Measurements from ENCODE around the gene COL9A1.
"Not testable (repeated sequence)": the region's sequence is repeated elsewhere in the genome, so short reads cannot be mapped to it uniquely, and the experiment has no call there.

The COL9A1 gene

DNA sequence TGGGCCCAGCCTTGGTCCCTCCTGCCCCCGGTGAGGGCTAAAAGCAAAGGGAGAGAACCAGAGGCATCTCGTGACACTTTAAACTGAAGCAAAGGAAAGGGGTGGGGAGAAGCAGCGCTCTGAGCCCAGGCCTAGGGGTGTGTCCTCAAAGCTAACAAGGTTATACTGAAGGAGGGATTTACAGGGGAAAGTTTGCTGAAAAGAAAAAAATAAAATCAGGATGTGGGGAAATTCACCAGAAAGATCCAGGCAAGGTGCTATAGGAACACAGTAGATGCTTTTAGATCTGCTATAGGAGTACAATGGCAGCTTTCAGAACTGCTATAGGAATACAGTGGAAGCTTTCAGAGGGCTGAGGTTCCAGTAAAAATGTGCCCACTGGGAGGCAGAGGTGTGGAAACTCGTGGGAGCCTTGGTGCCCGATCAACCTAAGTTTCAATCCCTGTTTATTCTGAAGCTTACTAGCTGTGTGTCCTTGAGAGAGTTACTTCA is at the start of gene COL9A1:
COL9A1 (minus strand) TSS at position 51 of the 492 bp plus-strand sequence. CDS start 160 bp downstream, outside the sequence.
- DNase-seq = no peak

GRCh38 chr6:70351461-70351860 is 48.6 kb upstream of the COL9A1 start:
- no peak for DNase-seq

- no peak for DNase-seq
These were observed 42.7 kb upstream of the COL9A1 start for GRCh38 chr6:70345619-70346018.

DNA sequence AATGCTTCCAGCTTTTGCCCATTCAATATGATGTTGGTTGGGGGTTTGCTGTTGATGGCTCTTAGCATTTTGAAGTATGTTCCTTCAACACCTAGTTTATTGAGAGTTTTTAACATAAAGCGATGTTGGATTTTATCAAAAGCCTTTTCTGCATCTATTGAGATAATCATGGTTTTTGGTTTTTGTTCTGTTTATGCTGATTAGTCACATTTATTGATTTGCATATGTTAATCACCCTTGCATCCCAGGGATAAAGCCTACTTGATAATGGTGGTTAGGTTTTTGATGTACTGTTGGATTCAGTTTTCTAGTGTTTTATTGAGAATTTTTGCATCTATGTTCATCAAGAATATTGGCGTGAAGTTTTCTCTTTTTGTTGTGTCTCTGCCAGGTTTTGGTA is 40.4 kb upstream of the COL9A1 start:
- DNase-seq = no peak

GRCh38 chr6:70339810-70340209 is 36.9 kb upstream of the COL9A1 start:
- not testable (repeated sequence) for DNase-seq

DNA sequence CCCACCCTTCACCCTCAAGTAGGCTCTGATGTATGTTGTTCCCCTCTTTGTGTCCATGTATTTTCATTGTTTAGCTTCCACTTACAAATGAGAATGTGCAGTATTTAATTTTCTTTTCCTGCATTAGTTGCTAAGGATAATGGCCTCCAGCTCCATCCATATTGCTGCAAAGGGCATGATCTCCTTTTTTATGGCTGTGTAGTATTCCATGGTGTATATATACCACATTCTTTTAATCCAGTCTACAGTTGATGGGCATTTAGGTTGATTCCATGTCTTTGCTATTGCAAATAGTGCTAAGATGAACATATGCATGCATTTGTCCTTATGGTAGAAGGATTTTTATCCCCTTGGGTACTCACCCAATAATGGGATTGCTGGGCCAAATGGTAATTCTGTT is 35.9 kb upstream of the COL9A1 start:
- DNase-seq = no peak

GRCh38 chr6:70337743-70338105 is 34.8 kb upstream of the COL9A1 start:
- no peak for DNase-seq

DNA sequence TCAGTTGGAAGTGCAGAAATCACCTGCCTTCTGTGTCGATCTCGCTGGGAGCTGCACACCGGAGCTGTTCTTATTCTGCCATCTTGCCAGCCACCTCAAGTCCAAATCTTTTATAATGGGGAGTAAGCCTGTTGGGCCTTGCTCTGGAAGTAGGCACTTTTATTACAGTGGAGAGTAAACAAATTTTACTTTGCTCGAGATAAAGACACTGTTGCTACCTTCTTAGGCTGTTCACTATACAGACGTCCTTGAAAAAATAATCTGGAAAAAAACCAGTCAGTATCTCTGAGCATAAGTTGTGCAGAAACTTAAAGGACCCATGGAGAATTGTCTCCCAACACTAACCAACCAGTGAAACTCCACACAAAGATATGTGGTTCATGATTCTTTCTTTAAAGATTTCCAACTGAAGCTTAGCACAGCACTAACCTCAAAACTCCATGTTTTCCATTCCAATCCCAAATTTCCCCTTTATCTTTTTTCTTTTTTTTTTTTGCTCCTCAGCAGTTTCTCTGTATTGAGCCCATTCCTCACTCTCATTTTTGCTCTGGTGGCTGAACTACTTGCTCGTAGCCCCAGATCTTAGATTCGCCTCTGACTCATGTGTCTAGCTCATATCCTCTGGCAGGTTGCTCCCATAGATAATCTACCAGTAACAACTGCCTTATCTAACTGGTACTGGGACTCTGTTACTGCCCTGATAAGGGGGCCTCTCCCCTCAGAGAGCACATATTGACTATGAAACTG is 34.3 kb upstream of the COL9A1 start:
- DNase-seq = no peak

DNA sequence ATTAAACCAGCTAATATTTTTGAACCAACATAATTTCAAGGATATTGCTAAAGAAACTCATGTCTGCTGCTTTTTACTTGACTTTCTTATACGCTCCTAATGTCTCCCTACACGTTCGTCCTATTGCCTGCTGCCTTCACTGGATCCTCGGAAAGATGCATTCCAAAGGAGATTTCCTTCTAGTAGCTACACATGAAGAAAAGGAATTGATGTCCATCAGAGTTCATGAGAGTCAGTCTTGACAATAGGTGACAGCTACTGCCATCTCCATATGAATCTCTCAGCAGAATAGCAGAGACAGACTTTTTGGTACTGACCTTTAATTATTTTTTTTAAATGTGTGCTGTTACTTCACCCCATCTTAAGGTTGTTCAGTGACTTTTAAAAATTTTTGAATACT is 24.2 kb upstream of the COL9A1 start:
- DNase-seq = no peak

DNA sequence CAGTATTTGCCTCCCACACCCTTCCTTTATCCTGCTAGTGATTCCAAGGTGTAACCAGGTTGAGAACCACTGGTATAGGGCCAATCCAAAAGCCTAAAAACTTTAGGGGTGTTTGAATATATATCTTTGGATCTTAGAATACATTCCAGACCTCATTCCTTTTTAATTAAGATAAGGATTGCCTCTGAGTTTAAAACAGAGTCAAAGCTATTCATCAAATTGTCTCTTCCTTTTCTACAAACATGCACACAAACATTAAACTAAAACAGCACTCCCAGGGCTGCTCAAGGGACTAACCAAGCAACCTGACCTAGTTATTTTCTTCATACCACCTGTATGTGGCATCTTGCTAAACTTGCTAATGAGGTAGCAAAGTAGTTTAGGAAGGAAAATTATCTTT is 22.1 kb upstream of the COL9A1 start:
- no peak for DNase-seq

- DNase-seq = not testable (repeated sequence)
These were observed 14.9 kb upstream of the COL9A1 start for GRCh38 chr6:70317799-70318198.

GRCh38 chr6:70315079-70315751 is 12.3 kb upstream of the COL9A1 start:
- DNase-seq = no peak

DNA sequence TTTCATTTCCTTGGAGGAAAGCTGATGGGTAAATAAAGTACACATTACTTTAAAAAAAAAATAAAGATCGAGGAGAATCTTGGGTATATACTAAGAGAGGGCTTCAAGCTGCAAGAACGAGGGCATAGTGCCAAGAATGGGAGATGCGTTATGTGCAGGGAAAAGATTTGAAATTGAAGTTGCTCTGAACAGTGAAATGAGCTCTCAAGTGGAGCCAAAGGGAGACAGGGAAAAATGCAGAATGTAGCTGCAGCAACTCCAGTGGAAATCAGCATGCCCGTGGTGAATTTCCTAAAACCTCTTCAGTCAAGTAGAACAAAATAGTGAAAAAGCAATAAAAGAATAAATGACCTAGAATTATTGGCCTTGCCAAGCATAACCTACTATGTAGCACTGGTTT is 11.4 kb upstream of the COL9A1 start:
- DNase-seq = no peak

DNA sequence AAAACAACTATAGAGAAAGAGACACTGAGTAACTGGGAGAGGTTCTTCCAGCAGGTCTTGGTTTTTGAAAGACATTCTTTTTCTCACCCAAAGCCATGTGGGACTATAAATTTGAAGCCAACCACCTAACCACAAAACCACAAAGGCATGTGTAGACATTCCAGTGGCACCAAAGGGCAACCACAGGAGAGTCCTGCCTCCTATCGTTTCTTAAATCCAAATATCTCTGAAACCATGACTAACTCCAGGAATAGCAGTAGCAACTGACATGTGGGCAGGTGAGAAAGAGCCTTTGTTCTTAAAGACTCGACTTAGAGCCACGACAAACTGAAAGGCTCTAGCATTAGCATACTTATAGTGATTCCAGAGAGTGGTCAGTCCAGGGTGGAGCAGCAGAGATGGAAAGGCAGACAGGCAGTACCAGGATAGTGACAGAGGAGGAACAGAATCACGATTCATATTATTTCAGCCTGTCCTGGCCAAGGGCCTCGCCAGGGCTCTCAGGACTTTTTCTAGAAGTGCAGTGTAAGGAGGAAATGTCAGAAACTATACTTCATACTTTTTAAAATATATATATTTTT is 9.4 kb upstream of the COL9A1 start:
- peak; percentile 83 for DNase-seq

DNA sequence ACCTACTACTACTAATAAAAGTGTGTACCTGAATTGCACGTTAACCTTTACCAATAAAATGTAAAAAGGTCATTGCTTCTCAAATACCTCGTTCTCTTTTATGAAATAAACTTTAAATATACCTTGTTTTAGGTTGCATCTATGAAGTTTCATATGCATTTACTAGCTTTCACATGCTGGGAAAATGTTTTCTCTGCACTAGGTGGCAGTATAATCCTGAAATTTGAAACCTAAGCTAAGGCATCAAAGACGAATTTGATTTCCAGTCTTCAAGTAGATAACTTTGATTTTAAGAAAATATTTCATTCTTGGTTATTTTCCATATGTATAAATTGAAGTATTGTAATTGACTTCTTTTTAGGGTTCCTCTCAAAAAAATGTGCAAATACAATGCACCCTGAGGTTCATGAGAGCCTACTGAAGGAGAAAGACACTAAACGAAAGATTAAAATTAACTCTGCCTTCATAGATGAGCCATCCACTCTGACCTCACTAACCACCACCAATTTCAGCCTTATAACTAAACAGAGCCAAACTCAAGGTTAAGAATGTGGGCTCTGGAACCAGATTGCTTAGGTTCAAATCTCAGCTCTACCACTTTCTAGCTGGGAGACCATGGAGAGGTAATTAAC is 7.3 kb upstream of the COL9A1 start:
- peak; percentile 36 for DNase-seq

DNA sequence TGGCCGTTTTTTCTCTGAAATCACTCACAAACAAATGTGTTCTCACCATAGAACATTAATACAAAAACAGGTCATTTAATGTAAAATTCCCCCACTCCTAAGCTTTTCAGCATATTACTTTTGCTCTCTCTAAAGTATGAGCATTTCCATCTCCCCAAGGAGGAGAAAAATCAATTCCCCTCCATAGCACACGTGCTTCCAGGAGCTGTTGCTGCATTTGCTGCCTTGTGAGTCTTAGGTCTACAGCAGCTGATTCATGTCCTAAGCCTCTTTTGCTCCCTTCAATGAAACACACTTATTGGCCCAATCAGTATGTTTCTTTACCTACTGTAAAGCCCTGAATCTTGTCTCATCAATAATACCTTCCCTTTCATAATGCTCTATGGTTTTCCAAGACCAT is 6.4 kb upstream of the COL9A1 start:
- DNase-seq = no peak

DNA sequence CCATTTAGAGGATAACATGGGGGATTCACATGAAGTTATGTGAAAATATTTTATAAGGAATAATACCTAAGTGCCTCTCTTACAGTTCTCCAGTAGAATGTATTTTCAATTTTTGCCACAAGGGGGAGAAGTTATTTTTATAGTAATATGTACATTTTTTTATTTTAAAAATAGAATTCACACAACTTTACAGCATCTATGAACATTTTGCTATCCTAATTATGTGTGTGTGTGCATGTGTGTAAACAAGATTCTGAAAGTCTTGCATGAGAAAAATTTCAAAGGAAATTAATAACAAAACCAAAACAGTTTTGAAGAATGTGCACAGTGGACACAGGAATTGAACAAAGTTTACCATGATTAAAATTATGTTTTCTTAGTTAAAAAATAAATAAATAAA is 5.3 kb upstream of the COL9A1 start:
- not testable (repeated sequence) for DNase-seq

DNA sequence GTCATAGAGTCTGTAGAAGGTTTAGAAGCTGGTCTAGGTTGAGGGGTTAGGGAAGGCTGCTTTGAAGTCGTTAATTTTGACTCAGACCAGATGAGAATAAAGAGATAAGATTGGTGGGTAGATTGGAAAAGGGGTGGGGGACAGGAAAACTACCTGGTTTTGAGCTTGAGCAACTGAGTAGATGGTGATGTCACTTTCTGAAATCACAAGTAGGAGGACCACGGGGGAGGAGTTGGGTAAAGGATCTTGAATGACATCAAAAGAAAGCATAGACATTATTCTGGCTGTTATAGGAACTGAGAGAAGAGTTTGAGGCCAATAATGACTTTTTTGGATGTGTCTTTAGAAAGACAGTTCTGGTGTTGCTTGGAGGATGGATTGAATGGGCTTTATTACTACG is 4.1 kb upstream of the COL9A1 start:
- no peak for DNase-seq

- no peak for DNase-seq
These were observed 1.7 kb upstream of the COL9A1 start for GRCh38 chr6:70304616-70305015.

GRCh38 chr6:70299456-70299855 is 3.4 kb downstream of the COL9A1 start:
- DNase-seq = peak; percentile 7

- DNase-seq = no peak
These were observed 4.8 kb downstream of the COL9A1 start for GRCh38 chr6:70298068-70298467.

DNA sequence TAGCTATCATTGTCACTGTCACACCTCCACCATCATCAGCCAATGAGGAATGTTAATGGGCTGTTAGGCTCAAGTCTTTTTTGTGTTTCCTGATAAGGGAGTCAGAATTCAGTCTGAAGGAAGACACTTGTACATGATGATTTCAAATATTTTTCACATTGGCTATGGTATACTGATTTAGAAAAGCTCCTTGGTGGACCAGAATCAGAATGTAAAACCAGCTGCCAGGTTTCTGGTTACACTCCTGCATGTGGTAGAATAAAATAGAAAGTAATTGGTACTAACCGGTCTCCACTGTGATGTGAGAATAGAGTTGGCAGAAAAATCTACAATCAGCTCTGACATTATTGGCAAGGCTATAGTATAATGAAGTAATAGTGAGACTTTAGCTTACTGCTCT is 10.7 kb downstream of the COL9A1 start:
- no peak for DNase-seq

- DNase-seq = no peak
These were observed 13.6 kb downstream of the COL9A1 start for GRCh38 chr6:70289299-70289698.

GRCh38 chr6:70286905-70287304 is 16.0 kb downstream of the COL9A1 start:
- DNase-seq = no peak
